Activated CD4-positive, alpha-beta T cell treated with anti-CD3 and anti-CD28 coated beads, Interleukin-2, amount 10 ng/mL, durations not matched to agents 24 days and 14 days (primary cell): Measurements from ENCODE around the gene NOP53. TPM values are rescaled to one million over a fixed set of nuclear protein-coding genes. Genes with fewer than 3 reads are reported as not detected.
A peak's percentile ranks its signal among the peaks of the same experiment; 100 is the strongest.

ENCODE experiments used
- DNase-seq: peaks from one replicate; pipeline ENCODE4 v3.0.0; 2022
- H3K27ac Mint-ChIP-seq: one replicate; pipeline ENCODE4 v1.8.0; 2022; ENCODE audit warnings: mild to moderate bottlenecking, mixed read lengths
- H3K27me3 Mint-ChIP-seq: one replicate; pipeline ENCODE4 v1.8.0; 2022; ENCODE audit warnings: mixed read lengths
- H3K36me3 Mint-ChIP-seq: one replicate; pipeline ENCODE4 v1.8.0; 2022; ENCODE audit warnings: low read depth, mild to moderate bottlenecking, mixed read lengths
- H3K4me1 Mint-ChIP-seq: one replicate; pipeline ENCODE4 v1.8.0; 2021; ENCODE audit warnings: mixed read lengths
- H3K4me3 Mint-ChIP-seq: one replicate; pipeline ENCODE4 v1.8.0; 2022; ENCODE audit warnings: mild to moderate bottlenecking, moderate library complexity, mixed read lengths
- H3K9me3 Mint-ChIP-seq: one replicate; pipeline ENCODE4 v1.8.0; 2021; ENCODE audit warnings: mixed read lengths
- intact Hi-C: fragments of 100-400 bp; cut with micrococcal nuclease; formaldehyde crosslinking; loops from one replicate; pipeline ENCODE4 v1.15.1; 2023
- total RNA-seq: library from RNA; stranded (reverse); gene quantifications from 2 replicates; pipeline ENCODE4 v1.2.3, GENCODE V29; 2022

Gene NOP53
- total RNA-seq, 1 donor from 2014 or later = 230 TPM

GRCh38 chr19:47752440-47753211, 7.3 kb downstream of the NOP53 start:
- intact Hi-C loops = no loop called here

GRCh38 chr19:47754206-47755064, 9.1 kb downstream of the NOP53 start:
- Mint-ChIP-seq H3K4me1 (peaks cover 6% of the 10 kb centered on the region), H3K9me3 (no peaks in the 10 kb centered on the region), H3K36me3 (peaks cover 73% of the 10 kb centered on the region), H3K27me3 (no peaks in the 10 kb centered on the region), H3K27ac (no peak overlapping the region), H3K4me3 (no peak overlapping the region)
- DNase-seq = no peak
- intact Hi-C loops = no loop called here

More at GRCh38 chr19:47752440-47753211, 7.3 kb downstream of the NOP53 start:
- peaks cover 16% of the 10 kb centered on the region for H3K4me1 Mint-ChIP-seq
- no peak overlapping the region for H3K27ac Mint-ChIP-seq
- no peaks in the 10 kb centered on the region for H3K27me3 Mint-ChIP-seq
- no peak for DNase-seq
- H3K4me3 Mint-ChIP-seq = no peak overlapping the region
- H3K36me3 Mint-ChIP-seq = peaks cover 72% of the 10 kb centered on the region
- H3K9me3 Mint-ChIP-seq = no peaks in the 10 kb centered on the region

- Mint-ChIP-seq H3K27ac (no peak overlapping the region), H3K4me1 (peaks cover 5% of the 10 kb centered on the region), H3K27me3 (no peaks in the 10 kb centered on the region), H3K4me3 (no peak overlapping the region), H3K9me3 (no peaks in the 10 kb centered on the region), H3K36me3 (peaks cover 73% of the 10 kb centered on the region)
- no peak for DNase-seq
- intact Hi-C loops = no loop called here
These were observed 9.9 kb downstream of the NOP53 start for GRCh38 chr19:47755065-47755761.

- no peaks in the 10 kb centered on the region for H3K27me3 Mint-ChIP-seq
- no peaks in the 10 kb centered on the region for H3K9me3 Mint-ChIP-seq
- peaks cover 5% of the 10 kb centered on the region for H3K4me1 Mint-ChIP-seq
- no peak for DNase-seq
- no peak overlapping the region for H3K27ac Mint-ChIP-seq
- H3K36me3 Mint-ChIP-seq = peaks cover 68% of the 10 kb centered on the region
- H3K4me3 Mint-ChIP-seq = no peak overlapping the region
- intact Hi-C loops = no loop called here
These were observed 10.6 kb downstream of the NOP53 start for GRCh38 chr19:47755762-47756626.

- Mint-ChIP-seq H3K27me3 (no peaks in the 10 kb centered on the region), H3K4me1 (peaks cover 4% of the 10 kb centered on the region), H3K9me3 (no peaks in the 10 kb centered on the region), H3K27ac (no peak overlapping the region), H3K4me3 (no peak overlapping the region), H3K36me3 (peaks cover 62% of the 10 kb centered on the region)
- DNase-seq = no peak
- intact Hi-C loops = no loop called here
These were observed 11.2 kb downstream of the NOP53 start for GRCh38 chr19:47756627-47756929.

- Mint-ChIP-seq H3K4me3 (no peak overlapping the region), H3K27ac (no peak overlapping the region), H3K36me3 (peaks cover 59% of the 10 kb centered on the region), H3K4me1 (peaks cover 3% of the 10 kb centered on the region), H3K27me3 (no peaks in the 10 kb centered on the region), H3K9me3 (no peaks in the 10 kb centered on the region)
- intact Hi-C loops = no loop called here
- no peak for DNase-seq
These were observed 11.7 kb downstream of the NOP53 start for GRCh38 chr19:47756953-47757608.

- intact Hi-C loops = no loop called here
- Mint-ChIP-seq H3K9me3 (no peaks in the 10 kb centered on the region), H3K27me3 (no peaks in the 10 kb centered on the region), H3K36me3 (peaks cover 52% of the 10 kb centered on the region), H3K27ac (no peak overlapping the region), H3K4me3 (no peak overlapping the region), H3K4me1 (peaks cover 2% of the 10 kb centered on the region)
- no peak for DNase-seq
These were observed 12.5 kb downstream of the NOP53 start for GRCh38 chr19:47757617-47758442.

GRCh38 chr19:47758443-47758804, 13.1 kb downstream of the NOP53 start:
- H3K27ac Mint-ChIP-seq = peak overlapping the region; percentile 20
- no peak overlapping the region for H3K4me3 Mint-ChIP-seq
- H3K36me3 Mint-ChIP-seq = peaks cover 46% of the 10 kb centered on the region
- H3K9me3 Mint-ChIP-seq = no peaks in the 10 kb centered on the region
- intact Hi-C loops = no loop called here
- no peak for DNase-seq
- H3K27me3 Mint-ChIP-seq = no peaks in the 10 kb centered on the region
- H3K4me1 Mint-ChIP-seq = peaks cover 2% of the 10 kb centered on the region

- H3K9me3 Mint-ChIP-seq = no peaks in the 10 kb centered on the region
- no peak overlapping the region for H3K27ac Mint-ChIP-seq
- intact Hi-C loops = no loop called here
- H3K36me3 Mint-ChIP-seq = peaks cover 32% of the 10 kb centered on the region
- H3K4me1 Mint-ChIP-seq = peaks cover 4% of the 10 kb centered on the region
- no peak overlapping the region for H3K4me3 Mint-ChIP-seq
- no peak for DNase-seq
- H3K27me3 Mint-ChIP-seq = no peaks in the 10 kb centered on the region
These were observed 15.3 kb downstream of the NOP53 start for GRCh38 chr19:47760632-47760999.

GRCh38 chr19:47761566-47761965, 16.2 kb downstream of the NOP53 start:
- intact Hi-C loops = no loop called here
- no peaks in the 10 kb centered on the region for H3K27me3 Mint-ChIP-seq
- peaks cover 30% of the 10 kb centered on the region for H3K36me3 Mint-ChIP-seq
- DNase-seq = no peak
- H3K27ac Mint-ChIP-seq = no peak overlapping the region
- peaks cover 4% of the 10 kb centered on the region for H3K4me1 Mint-ChIP-seq
- H3K4me3 Mint-ChIP-seq = no peak overlapping the region
- H3K9me3 Mint-ChIP-seq = no peaks in the 10 kb centered on the region

GRCh38 chr19:47762151-47762550, 16.8 kb downstream of the NOP53 start:
- no peaks in the 10 kb centered on the region for H3K9me3 Mint-ChIP-seq
- H3K27ac Mint-ChIP-seq = no peak overlapping the region
- peaks cover 4% of the 10 kb centered on the region for H3K4me1 Mint-ChIP-seq
- H3K36me3 Mint-ChIP-seq = peaks cover 26% of the 10 kb centered on the region
- H3K4me3 Mint-ChIP-seq = no peak overlapping the region
- no peaks in the 10 kb centered on the region for H3K27me3 Mint-ChIP-seq
- no peak for DNase-seq
- intact Hi-C loops = no loop called here

- Mint-ChIP-seq H3K9me3 (no peaks in the 10 kb centered on the region), H3K27me3 (no peaks in the 10 kb centered on the region), H3K36me3 (peaks cover 20% of the 10 kb centered on the region), H3K4me3 (no peak overlapping the region), H3K4me1 (peaks cover 4% of the 10 kb centered on the region), H3K27ac (no peak overlapping the region)
- intact Hi-C loops = no loop called here
- no peak for DNase-seq
These were observed 17.4 kb downstream of the NOP53 start for GRCh38 chr19:47762615-47763308.
